Loucy (cell line): ENCODE measurements around the gene SLC16A6.
"Not testable (repeated sequence)": the region's sequence is repeated elsewhere in the genome, so short reads cannot be mapped to it uniquely, and the experiment has no call there.

ENCODE experiments used
- H2AFZ ChIP-seq: fragments of 200-600 bp; sonication (generic); 2 replicates; pipeline ENCODE4 v1.6.0; 2016; ENCODE audit warnings: antibody characterized with exemption, mild to moderate bottlenecking, low read length, moderate library complexity
- H3F3A ChIP-seq: fragments of 200-600 bp; 2 replicates; pipeline ENCODE4 v1.6.0; 2016; ENCODE audit warnings: antibody characterized with exemption, low read depth, mild to moderate bottlenecking
- H3K27me3 ChIP-seq: fragments of 200-600 bp; sonication (generic); 2 replicates; pipeline ENCODE4 v1.6.1; 2014; ENCODE audit warnings: low read length, mild to moderate bottlenecking; ENCODE audit not compliant: insufficient read depth, poor library complexity, severe bottlenecking
- H3K36me3 ChIP-seq: fragments of 200-600 bp; sonication (generic); 2 replicates; pipeline ENCODE4 v1.6.1; 2016; ENCODE audit warnings: low read length; ENCODE audit not compliant: insufficient read depth
- H3K4me1 ChIP-seq: fragments of 200-600 bp; sonication (generic); 2 replicates; pipeline ENCODE4 v1.5.1; 2014; ENCODE audit warnings: low read length, mild to moderate bottlenecking; ENCODE audit not compliant: insufficient read depth, poor library complexity, severe bottlenecking
- H3K4me2 ChIP-seq: fragments of 200-600 bp; sonication (generic); 2 replicates; pipeline ENCODE4 v1.6.0; 2014; ENCODE audit warnings: antibody characterized with exemption, low read length, low read depth, mild to moderate bottlenecking; ENCODE audit not compliant: poor library complexity, severe bottlenecking
- H3K4me3 ChIP-seq: fragments of 200-600 bp; sonication (generic); 2 replicates; pipeline ENCODE4 v1.5.1; 2014; ENCODE audit warnings: low read length, mild to moderate bottlenecking, mixed read lengths; ENCODE audit not compliant: poor library complexity, severe bottlenecking
- H3K79me2 ChIP-seq: fragments of 200-600 bp; sonication (generic); 2 replicates; pipeline ENCODE4 v1.6.1; 2014; ENCODE audit warnings: low read length; ENCODE audit not compliant: insufficient read depth
- H3K9ac ChIP-seq: fragments of 200-600 bp; sonication (generic); 2 replicates; pipeline ENCODE4 v1.6.0; 2014; ENCODE audit warnings: mild to moderate bottlenecking, low read depth, low read length, moderate library complexity; ENCODE audit not compliant: poor library complexity, severe bottlenecking
- H3K9me2 ChIP-seq: fragments of 200-600 bp; sonication (generic); replicated peaks from 2 replicates; pipeline ENCODE4 v1.6.1; 2016; ENCODE audit warnings: low read depth, low read length, mixed read lengths
- H3K9me3 ChIP-seq: fragments of 200-600 bp; sonication (generic); 2 replicates; pipeline ENCODE4 v1.6.1; 2014; ENCODE audit warnings: mild to moderate bottlenecking, antibody characterized with exemption, low read length, low read depth; ENCODE audit not compliant: insufficient read depth
- H4K20me1 ChIP-seq: fragments of 200-600 bp; sonication (generic); 2 replicates; pipeline ENCODE4 v1.6.0; 2014; ENCODE audit warnings: antibody characterized with exemption, low read length, mild to moderate bottlenecking; ENCODE audit not compliant: insufficient read depth, poor library complexity, severe bottlenecking
- EZH2phosphoT487 ChIP-seq: fragments of 200-600 bp; IDR thresholded peaks from 2 replicates; pipeline ENCODE4 v1.6.1; 2018; ENCODE audit warnings: antibody characterized with exemption, mild to moderate bottlenecking, moderate library complexity, borderline replicate concordance
- TF ChIP-seq, protein P1 (sequence below): fragments of 200-600 bp; sonication (generic); conservative IDR thresholded peaks from 2 replicates; pipeline ENCODE4 v1.5.1; 2014; ENCODE audit warnings: mild to moderate bottlenecking, antibody characterized with exemption, low read length

SLC16A6 gene

DNA sequence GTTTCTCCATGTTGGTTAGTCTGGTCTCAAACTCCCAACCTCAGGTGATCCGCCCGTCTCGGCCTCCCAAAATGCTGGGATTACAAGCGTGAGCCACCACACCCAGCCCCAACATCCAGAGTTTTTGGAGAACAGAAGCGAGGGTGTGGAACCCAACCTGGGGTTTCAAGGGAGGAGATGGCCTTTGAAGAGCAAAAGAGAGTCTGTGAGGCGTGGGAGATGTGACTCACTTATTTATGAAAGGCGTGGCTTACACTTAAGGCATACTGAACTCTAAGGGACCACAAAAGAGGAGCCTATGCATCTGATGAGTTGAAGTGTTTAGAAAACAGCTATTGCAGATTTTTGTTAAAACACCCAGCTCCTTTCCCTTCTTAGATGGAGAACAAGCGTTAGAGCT lies 19.2 kb upstream of the SLC16A6 start:
- TF ChIP-seq, protein P1, sequence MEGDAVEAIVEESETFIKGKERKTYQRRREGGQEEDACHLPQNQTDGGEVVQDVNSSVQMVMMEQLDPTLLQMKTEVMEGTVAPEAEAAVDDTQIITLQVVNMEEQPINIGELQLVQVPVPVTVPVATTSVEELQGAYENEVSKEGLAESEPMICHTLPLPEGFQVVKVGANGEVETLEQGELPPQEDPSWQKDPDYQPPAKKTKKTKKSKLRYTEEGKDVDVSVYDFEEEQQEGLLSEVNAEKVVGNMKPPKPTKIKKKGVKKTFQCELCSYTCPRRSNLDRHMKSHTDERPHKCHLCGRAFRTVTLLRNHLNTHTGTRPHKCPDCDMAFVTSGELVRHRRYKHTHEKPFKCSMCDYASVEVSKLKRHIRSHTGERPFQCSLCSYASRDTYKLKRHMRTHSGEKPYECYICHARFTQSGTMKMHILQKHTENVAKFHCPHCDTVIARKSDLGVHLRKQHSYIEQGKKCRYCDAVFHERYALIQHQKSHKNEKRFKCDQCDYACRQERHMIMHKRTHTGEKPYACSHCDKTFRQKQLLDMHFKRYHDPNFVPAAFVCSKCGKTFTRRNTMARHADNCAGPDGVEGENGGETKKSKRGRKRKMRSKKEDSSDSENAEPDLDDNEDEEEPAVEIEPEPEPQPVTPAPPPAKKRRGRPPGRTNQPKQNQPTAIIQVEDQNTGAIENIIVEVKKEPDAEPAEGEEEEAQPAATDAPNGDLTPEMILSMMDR = no peak
- TF ChIP-seq EZH2phosphoT487 = no peak
- Histone ChIP-seq H3K27me3 (no peaks in the 10 kb centered on the region), H3K9me3 (no peaks in the 10 kb centered on the region), H3K79me2 (no peaks in the 10 kb centered on the region), H3K4me2 (no peak overlapping the region), H3K4me3 (no peak overlapping the region), H2AFZ (no peak overlapping the region), H4K20me1 (no peaks in the 10 kb centered on the region), H3K9ac (no peak overlapping the region), H3K36me3 (no peaks in the 10 kb centered on the region), H3K9me2 (no peaks in the 10 kb centered on the region), H3K4me1 (peaks cover 8% of the 10 kb centered on the region), H3F3A (no peaks in the 10 kb centered on the region)

DNA sequence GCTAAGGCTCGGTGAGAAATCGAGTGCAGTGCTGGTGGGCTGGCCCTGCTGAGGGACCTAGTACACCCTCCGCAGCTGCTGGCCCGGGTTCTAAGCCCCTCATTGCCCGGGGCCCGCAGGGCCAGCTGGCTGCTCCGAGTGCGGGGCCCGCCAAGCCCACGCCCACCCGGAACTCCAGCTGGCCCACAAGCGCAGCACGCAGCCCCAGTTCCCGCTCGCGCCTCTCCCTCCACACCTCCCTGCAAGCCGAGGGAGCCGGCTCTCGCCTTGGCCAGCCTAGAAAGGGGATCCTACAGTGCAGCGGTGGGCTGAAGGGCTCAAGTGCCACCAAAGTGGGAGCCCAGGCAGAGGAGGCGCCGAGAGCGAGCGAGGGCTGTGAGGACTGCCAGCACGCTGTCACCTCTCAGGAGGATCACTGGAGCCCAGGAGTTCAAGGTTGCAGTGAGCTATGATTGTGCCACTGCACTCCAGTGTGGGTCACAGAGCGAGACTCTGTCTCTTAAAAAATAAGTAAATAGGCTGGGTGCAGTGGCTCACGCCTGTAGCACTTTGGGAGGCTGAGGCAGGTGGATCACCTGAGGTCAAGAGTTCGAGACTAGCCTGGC lies 18.2 kb upstream of the SLC16A6 start:
- H3F3A ChIP-seq, H3K9me2 ChIP-seq, H3K4me2 ChIP-seq, H3K79me2 ChIP-seq, H3K36me3 ChIP-seq, H3K4me3 ChIP-seq, H3K9ac ChIP-seq, H3K9me3 ChIP-seq, H3K27me3 ChIP-seq, H3K4me1 ChIP-seq, H4K20me1 ChIP-seq, H2AFZ ChIP-seq: not testable (repeated sequence)

DNA sequence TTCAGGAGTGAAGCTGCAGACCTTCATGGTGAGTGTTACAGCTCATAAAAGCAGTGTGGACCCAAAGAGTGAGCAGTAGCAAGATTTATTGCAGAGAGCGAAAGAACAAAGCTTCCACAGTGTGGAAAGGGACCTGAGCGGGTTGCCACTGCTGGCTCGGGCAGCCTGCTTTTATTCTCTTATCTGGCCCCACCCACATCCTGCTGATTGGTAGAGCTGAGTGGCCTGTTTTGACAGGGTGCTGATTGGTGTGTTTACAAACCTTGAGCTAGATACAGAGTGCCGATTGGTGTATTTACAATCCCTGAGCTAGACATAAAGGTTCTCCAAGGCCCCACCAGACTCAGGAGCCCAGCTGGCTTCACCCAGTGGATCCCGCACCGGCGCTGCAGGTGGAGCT lies 17.6 kb upstream of the SLC16A6 start:
- not testable (repeated sequence) for H3K27me3 ChIP-seq, H3K4me3 ChIP-seq, H3K79me2 ChIP-seq, H3K4me1 ChIP-seq, H2AFZ ChIP-seq, H3K9me2 ChIP-seq, H3K9ac ChIP-seq, H4K20me1 ChIP-seq, H3K36me3 ChIP-seq, H3K4me2 ChIP-seq, H3F3A ChIP-seq, H3K9me3 ChIP-seq

DNA sequence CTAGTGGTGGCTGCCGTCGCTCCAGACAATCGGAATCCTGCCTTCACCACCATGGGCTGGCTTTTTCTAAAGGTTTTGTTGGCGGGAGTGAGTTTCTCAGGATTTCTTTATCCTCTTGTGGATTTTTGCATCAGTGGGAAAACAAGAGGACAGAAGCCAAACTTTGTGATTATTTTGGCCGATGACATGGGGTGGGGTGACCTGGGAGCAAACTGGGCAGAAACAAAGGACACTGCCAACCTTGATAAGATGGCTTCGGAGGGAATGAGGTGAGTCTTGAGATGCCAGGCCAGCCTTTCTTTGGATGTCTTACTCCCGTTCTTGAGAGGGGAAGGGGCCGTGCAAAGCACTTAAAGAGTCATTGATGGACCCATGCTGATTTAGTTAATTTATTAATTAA lies 16.5 kb upstream of the SLC16A6 start:
- Histone ChIP-seq H4K20me1 (no peaks in the 10 kb centered on the region), H3K9me2 (no peaks in the 10 kb centered on the region), H3K9ac (no peak overlapping the region), H3K27me3 (no peaks in the 10 kb centered on the region), H3K9me3 (no peaks in the 10 kb centered on the region), H3K4me2 (no peak overlapping the region), H3K36me3 (no peaks in the 10 kb centered on the region), H3K79me2 (no peaks in the 10 kb centered on the region), H3F3A (no peaks in the 10 kb centered on the region), H2AFZ (no peak overlapping the region), H3K4me3 (no peak overlapping the region), H3K4me1 (peaks cover 6% of the 10 kb centered on the region)
- TF ChIP-seq, protein P1 = no peak
- TF ChIP-seq EZH2phosphoT487 = no peak
